GM04503 (cell line): ENCODE results near the gene PPP2R3B.
"Not testable (repeated sequence)": the region's sequence is repeated elsewhere in the genome, so short reads cannot be mapped to it uniquely, and the experiment has no call there.

ENCODE experiments used
- DNase-seq: peaks from one replicate; pipeline ENCODE4 v3.0.0-alpha.2; 2012; ENCODE audit warnings: low read depth

The PPP2R3B gene

DNA sequence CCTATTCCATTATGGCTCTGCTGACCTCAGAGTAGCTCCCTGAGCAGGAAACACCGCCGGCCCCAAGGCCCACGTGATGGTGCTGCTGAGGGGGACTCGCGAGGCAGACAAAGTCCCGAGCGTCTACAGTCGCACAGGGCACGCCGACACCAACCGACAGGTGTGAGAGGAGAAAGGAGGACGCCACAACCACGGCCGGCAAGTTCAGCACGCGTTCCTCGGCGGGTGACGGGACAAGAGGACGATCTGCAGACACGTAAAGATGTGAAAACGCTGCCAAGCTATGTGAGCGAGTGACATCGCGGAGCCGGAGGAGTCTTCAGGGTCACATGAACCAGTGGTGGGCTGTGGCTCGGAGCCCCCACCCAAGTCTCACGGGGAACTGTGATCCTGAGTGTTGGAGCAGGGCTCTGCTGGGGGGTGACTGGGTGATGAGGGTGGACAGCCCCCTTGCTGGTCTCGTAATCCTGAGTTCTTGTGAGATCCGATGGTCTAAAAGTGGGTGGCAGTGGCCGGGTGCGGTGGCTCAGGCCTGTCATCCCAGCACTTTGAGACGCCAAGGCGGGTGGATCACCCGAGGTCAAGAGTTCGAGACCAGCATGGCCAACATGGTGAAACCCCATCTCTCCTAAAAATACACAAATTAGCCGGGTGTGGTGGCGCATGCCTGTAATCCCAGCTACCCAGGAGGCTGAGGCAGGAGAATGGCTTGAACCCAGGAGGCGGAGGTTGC is 34.0 kb downstream of the PPP2R3B start:
- DNase-seq = no peak

DNA sequence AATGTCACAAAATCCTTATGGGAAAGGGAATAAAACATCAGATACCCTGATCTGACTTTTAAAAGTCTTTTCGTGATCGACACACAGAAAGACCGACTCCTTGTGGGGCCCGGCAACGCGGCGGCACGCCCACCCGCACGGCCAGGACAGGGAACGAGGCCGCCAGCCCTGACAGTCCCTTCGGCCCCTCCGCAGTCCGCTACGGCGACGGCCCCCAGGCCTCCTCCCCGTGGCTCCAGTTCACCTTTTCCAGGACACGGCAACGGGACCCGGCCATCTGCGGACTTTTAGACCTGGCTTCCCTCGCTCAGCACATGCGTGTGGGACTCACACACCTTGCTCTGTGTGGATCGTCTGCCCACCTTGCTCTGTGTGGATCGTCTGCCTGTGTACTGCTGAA is 34.5 kb downstream of the PPP2R3B start:
- DNase-seq = no peak

DNA sequence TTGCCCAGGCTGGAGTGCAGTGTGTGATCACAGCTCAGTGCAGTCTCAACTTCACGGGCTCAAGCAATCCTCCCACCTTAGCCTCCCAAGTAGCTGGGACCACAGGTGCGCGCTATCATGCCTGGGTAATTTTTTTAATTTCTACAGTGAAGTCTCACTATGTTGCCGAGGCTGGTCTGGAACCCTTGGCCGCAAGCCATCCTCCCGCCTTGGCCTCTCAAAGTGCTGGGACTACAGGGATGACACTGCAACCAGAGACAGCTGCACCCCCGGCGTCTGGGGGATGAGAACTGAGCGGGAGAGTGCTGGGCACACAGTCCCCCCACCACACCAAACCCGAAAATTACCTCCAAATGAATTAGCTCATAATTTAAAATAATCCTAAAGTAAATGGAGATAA is 35.0 kb downstream of the PPP2R3B start:
- no peak for DNase-seq

DNA sequence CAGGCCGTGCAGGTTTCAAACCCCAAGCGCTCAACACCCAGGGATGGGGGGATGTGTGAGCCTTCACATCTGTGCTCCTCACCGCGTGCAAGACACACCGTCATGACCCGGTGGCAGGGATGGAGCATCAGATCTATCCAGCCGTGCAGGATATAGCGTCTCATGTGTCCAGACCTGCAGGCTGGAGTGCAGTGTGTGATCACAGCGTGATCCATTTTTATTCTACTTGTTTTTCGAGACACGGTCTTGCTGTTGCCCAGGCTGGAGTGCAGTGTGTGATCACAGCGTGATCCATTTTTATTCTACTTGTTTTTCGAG is 35.4 kb downstream of the PPP2R3B start:
- DNase-seq = not testable (repeated sequence)

DNA sequence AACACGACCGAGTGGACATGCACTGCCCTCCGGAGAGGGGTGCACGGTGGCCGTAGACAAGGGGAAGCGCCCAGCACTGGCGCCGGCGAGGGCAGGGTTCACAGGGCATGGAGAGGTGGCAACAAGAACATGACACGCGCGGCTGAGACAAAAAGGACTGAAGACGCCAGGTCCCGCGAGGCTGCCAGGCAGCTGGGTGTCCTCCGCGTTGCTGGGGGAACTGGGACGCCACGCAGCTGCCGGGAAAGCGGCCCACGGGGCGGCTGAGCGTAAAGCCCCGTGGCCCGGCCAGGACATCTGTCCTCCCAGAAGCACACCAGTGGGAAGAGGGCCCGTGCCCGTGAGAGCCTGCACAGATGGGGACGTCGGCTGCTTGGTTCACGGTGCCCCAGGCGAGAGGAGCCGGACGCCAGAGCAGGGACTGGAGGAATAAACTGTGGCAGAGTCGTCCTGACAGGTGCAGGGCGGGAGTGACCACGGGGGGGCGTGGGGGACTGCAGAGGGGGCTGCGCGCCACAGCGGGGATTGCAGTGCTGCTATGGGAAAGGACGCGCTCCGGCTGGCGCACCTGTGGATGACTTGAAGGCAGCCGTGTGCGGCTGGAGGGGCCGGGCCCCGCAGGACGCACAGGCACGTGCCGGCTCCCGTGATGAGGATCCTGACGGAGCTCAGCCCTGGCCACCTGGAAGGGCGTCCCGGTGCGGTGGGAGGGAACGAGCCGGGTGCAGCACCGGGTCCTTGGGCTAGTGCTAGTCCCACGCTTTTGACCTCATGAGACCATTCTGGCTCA is 36.0 kb downstream of the PPP2R3B start:
- DNase-seq = no peak

DNA sequence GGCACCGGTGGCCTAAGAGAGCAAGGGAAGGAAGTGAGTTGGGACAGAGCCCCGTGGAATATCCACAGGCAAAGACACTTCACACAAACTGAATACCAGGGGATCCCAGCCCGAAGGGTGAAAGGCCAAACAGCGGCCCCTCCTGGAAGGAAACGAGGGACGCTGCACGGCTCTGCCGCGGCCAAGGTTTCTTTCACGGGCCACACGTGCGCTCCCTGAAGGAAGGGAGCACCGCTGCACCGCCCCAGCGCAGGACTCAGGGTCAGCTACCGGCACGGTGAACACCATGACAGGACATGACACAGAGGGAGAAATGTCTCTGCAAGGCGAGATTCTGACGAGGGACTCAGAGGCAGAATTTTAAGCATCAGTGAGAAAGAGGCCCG is 36.6 kb downstream of the PPP2R3B start:
- DNase-seq = no peak

DNA sequence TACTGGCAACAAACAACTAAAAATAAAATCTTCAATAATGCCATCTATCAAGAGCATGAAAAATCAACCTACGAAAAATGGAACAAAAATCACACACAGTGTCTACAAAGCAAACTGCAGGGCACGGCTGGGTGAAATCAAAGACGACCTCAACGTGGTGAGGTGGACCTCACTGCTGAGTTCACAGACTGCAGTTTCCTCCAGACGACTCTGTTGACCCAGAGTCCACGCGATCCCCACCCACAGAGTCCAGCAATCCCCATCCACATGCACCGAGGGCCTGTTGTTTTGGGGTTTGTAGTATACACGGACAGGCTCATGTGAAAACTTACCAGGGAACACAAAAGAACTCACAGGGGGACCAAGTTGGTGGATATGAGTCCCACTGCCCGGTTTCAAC is 37.0 kb downstream of the PPP2R3B start:
- DNase-seq = no peak

DNA sequence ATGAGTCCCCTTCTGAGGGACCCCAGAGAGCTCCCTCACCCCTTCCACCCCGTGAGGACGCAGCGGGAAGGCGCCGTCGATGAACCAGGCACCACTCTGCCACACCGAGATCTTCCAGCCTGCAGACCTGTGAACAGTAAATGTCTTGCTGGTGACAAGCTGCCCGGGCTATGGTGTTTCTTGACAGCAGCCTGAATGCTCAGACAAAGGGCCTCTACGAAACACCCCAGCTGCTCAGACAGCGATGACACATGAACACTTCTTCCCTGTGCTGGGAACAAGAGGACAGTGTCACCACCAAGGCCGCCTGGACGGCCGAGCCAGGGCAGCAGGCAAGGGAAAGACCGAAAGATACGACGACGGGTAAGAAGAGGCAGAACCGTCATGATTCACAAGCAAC is 37.5 kb downstream of the PPP2R3B start:
- no peak for DNase-seq

DNA sequence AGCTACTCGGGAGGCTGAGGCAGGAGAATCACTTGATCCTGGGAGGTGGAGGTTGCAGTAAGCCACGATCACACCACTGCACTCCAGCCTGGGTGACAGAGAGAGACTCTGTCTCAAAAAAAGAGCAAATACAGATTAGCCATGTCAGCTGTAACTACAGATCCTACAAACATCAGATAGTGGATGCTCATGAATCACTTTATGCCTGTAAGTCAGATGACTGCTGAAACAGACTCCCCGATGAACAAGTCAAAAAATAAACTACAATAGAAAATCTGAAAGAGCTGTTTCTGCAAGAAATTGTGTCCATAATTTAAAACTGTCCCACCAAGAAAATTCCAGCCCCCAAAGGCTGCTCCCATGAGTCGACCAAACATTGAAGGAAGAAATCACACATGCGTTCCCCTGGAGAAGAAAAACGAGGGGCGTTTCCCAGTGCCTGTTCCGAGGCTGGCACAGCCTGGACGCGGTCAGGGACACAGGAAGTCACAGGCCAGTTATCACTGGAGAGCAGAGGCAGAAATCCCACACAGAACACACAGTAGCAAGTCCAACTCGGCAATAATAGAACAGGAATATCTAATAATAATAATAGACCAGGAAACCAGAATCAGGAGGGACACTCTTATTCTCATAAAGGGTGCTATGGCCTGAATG is 38.1 kb downstream of the PPP2R3B start:
- DNase-seq = no peak

DNA sequence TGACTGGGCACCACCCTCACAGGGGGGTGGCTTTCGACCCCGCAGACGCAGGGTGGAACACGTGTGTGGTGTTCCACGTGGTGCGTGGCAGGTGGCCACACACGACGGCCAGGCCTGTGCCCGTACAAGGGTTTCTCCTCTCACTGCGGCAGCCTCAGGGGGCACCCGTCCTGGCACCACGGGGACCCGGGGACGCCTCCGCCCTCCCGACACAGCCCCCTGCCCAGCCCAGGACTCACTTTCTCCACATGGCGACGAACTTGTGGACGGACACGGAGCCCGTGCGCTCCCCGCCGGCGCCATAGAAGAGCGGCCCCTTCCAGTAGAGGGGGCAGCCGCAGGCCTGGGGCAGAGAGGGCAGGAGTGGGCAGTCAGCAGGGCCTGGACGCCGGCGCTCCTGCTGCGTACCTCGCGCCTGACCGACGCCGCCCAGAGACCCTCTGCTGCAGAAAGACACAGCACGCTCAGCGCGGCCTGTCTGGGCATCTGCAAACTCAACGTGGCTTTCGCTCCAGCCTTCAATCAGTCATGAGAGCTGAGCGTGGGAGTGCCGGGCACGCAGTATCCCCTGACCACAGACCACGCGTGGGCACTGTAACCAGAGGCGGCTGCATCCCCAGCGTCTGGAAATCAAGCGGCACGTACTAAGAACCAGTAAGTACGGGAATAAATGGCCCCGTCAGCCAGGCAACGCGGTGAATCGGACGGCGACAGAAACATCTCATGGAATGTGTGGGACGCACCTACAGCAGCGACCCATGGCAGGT is 39.2 kb downstream of the PPP2R3B start:
- DNase-seq = no peak

DNA sequence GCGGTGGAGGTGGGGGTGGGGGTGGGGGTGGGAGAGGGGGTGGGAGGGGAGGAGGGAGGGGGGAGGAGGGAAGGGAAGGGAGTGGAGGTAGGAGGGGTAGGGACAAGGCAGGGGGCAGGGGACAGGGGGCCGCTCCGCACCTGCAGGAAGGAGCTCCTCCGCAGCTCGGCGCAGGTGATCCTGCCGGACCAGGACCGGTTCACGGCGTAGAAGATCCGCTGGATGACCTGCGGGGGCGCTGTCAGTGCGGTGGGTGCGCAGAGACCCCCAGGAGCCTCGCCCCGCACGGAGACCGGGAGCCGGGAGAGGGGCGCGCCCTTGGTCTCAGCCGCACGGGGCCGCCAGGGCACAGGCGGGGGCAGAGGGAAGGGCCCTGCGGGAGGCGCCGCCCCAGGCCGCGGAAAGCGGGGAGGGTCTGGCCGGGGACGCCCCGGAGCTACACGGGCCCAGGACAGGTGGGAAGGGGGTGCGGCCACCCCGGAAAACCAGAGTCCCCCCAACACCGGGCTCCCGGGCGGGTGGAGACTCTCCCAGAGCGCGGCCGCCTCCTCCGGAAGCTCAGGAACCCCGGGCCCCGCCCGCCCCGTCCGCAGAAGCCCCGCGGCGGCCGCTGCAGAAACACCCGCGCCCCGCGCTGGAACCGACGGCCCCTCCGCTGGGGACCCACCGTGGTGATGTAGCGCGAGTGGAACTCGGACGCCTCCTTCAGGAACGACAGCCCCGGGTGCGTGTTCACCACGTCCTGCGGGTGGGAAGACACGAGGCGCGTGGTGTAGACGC is 40.5 kb downstream of the PPP2R3B start:
- DNase-seq = no peak

DNA sequence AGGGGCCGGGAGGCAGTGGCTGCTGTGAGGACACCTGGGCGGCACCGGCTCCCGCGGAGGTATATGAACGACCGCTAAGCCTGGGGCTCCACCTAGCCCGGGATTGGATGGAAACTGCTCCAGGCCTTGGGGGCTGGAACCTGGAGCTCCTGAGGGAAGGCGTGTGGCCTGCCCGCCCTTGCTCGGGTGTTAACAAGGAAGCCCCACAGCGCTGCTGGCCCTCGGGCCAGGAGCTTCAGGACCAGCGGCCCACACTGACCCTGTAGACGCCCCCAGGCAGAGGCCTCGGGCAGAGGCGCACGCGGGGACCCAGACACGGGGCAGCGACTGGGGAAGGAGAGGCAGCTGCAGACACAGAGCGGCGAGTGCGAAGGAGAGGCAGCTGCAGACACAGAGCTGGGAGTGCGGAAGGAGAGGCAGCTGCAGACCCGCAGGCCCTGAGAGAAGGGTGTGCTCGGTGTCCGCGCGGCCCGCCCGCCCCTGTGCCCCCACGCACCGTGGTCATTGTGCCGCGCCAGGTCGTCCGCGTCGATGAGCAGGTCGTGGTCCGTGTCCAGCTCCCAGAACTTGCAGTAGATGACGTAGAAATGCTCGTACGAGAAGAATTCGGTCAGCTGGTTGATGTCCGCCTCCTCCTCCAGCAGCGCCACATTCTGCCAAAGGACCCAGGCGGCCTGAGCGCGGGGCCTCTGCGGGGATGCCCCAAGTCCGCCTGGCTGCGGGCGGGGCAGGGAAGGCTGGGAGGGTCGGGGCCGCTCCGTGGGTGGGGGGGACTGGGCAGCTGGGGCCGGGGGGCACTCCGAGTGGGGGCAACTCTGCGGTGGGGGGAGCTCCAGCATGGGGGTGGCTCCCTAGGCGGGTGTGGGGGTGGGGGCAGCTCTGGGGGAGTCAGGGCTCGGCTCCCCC is 41.4 kb downstream of the PPP2R3B start:
- no peak for DNase-seq

DNA sequence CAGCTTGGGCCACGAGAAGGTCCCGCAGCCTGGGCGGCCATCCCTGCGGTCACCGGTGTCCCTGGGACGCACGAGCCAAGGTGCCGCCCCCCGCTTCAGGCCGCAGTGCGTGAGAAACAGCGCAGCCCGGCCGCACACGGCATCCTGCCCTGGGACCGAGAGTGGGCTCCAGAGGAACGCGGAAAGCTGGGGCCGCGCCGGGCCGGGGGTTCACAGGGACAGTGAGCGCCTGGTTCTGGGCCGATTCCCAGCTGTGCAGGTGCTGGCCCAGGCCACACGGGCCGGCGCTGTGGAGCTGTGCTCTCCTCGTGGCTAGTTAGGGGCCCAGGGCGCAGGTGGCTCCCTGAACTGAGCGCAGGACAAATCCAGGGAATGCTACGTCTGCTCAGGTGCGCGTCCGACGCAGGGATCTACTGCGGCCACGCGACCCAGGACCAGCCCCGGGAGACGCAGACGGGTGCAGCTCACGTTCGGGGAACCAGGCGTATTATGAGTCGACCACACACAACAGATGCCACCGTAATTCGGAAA is 42.3 kb downstream of the PPP2R3B start:
- DNase-seq = no peak

DNA sequence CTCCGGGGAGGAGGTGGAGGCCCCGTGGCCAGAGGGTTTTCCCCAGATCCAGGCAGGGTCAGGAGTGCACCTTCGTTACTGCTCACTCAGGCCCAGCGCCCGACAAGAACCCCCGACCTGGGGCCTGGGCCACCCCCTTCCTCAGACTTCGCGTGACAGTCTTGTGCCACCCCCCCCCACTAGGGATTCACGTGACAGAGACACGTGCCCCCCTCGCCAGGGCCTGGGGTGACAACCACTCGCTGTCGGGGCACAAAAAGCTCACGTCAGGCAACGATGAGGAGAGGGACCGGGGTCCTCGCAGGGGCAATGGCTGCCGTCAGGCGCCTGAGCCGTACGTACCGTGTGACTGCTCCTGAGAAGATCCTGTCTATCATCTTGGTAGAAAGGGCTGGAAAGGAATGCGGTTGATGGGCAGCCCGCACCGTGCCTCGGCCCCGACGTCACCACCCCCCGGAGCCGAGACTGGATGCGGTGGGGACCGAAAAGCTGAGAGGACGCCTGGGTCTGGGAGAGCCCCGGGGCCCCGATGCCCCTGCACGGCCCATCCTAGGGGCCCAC is 45.1 kb downstream of the PPP2R3B start:
- DNase-seq = no peak

DNA sequence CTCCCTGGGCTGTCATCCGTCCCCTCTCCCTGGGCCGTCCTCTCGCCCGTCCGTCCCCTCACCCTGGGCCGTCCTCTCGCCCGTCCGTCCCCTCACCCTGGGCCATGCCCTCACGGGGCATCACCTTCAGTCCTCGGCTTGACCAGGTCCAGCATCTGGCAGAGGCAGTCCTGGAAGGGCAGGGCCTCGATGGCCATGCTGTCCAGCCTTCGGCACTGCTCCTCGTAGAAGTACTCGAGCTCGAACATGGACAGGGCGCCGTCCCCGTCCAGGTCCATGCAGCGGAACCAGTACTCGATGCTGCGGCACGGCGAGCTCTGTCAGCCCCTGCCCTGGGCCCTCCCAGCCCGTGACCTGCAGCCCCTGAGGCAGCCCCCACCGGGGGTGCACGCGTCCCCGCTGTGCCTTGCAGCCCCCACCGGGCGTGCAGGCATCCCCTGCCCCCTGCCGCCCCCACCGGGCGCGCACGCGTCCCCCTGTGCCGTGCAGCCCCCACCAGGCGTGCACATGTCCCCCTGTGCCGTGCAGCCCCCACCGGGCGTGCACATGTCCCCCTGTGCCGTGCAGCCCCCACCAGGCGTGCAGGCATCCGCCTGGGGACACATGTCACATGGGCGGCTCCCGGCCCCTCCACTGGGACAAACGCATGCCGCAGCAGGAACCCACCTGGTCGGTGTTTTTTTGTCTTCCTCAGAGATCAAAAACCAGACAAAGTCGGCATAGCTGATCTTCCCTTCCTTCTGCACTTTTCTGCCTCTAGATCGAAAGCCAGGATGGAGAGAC is 45.9 kb downstream of the PPP2R3B start:
- no peak for DNase-seq

DNA sequence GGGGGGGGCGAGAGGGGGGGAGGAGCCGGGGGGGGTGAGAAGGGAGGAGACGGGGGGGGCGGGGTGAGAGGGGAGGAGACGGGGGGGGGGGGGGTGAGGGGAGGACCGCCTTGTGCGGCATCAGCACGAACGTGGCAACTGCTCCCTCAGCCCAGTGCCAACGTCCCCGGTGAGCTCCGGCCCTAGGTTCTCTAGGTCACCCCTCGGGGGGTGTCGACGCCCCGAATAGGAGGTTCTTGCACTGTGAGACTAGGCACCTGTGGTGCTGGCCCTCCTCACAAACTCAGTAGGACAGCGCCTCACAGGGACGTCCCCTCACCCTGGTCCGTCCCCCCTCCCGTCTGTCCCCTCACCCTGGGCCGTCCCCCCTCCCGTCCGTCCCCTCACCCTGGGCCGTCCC is 46.6 kb downstream of the PPP2R3B start:
- no peak for DNase-seq

DNA sequence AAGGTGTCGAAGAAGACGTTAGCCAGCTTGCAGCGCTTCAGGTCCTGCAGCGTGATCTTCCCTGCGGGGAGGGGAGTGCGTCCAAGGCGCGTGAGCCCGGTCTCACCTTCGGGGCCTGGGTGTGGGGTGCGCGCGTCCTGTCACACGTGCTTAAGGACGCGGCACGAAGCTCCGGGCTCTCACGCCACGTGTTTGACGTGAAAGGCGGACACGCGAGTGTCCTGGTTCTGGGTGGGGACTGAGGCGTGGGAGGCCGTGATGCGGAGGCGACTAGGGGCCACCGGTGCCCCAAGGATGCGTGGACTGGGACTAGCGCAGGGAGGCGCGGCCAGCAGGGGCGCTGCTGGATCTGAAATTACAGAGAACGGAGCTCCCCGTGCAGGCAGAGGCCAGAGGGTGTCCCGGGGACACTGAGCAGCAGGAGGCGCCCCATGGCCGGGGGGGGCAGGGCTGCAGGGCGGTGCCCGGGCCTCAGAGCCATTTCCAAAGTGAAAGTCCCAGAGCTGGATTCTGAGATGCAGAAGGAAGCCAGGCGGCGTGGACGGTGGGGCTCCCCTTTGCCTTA is 47.8 kb downstream of the PPP2R3B start:
- DNase-seq = no peak

DNA sequence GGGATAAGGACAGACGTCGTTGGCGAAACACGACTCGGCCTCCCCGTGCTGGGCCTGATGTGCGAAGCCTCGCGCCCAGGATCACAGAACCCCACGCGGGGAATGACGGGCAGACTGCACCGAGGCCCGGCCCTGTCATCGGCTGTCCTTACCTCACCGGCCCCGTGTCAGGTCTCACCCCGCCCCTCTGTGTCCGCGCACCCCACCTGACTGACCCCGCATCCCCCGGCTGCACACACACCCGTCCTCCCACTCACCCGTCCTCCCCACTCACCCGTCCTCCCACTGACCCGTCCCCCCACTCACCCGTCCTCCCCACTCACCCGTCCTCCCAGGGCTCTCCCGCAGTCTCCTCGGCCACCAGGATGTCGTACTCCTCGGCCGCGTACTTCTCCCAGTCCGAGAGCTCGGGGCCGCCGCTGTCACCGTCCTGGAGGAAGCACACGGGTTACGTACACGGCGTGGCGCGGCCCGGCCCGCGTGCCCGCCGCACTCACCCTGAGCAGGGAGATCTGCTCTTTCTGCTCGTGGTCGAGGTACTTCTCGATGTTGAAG is 48.3 kb downstream of the PPP2R3B start:
- DNase-seq = no peak
